Mesothelial cell of epicardium (in vitro differentiated cells): ENCODE results near the gene INHBE. TPM values are rescaled to one million over a fixed set of nuclear protein-coding genes. Genes with fewer than 3 reads are reported as not detected.
"Not testable (repeated sequence)": the region's sequence is repeated elsewhere in the genome, so short reads cannot be mapped to it uniquely, and the experiment has no call there.

Experiments used
- DNase-seq, 2 experiments: peaks; one replicate each; pipeline ENCODE4 v3.0.0; 2021; ENCODE audit warnings: low spot score in 2 of 2; ENCODE audit not compliant: unreplicated experiment in 2 of 2
- H3K27ac Mint-ChIP-seq: 2 replicates; pipeline ENCODE4 v1.8.0; 2021; ENCODE audit warnings: mixed read lengths
- H3K27me3 Mint-ChIP-seq: 2 replicates; pipeline ENCODE4 v1.8.0; 2021; ENCODE audit warnings: low read depth, mixed read lengths
- H3K36me3 Mint-ChIP-seq: 2 replicates; pipeline ENCODE4 v1.8.0; 2021; ENCODE audit warnings: mixed read lengths
- H3K4me1 Mint-ChIP-seq: 2 replicates; pipeline ENCODE4 v1.8.0; 2021; ENCODE audit warnings: mixed read lengths
- H3K4me3 Mint-ChIP-seq: 2 replicates; pipeline ENCODE4 v1.8.0; 2021; ENCODE audit warnings: mild to moderate bottlenecking, moderate library complexity, mixed read lengths
- H3K9me3 Mint-ChIP-seq: 2 replicates; pipeline ENCODE4 v1.8.0; 2021; ENCODE audit warnings: mixed read lengths
- CTCF ChIP-seq: fragments of 200-600 bp; sonication (generic); IDR thresholded peaks from one replicate; pipeline ENCODE4 v1.5.0; 2021; ENCODE audit warnings: antibody characterized with exemption; ENCODE audit not compliant: unreplicated experiment
- total RNA-seq: library from RNA; stranded (reverse); gene quantifications from 3 replicates; pipeline ENCODE4 v1.2.1, GENCODE V29; 2021

The INHBE gene, protein sequence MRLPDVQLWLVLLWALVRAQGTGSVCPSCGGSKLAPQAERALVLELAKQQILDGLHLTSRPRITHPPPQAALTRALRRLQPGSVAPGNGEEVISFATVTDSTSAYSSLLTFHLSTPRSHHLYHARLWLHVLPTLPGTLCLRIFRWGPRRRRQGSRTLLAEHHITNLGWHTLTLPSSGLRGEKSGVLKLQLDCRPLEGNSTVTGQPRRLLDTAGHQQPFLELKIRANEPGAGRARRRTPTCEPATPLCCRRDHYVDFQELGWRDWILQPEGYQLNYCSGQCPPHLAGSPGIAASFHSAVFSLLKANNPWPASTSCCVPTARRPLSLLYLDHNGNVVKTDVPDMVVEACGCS
- total RNA-seq, result 0.09 TPM in 1 of 3 replicates, not detected in the others

GRCh38 chr12:57454566-57455373 lies at the start of gene INHBE:
TSS of gene INHBE (plus strand) at chr12:57455307. CDS start at chr12:57455537, 230 bp downstream.
- H3K4me1 Mint-ChIP-seq, result peaks cover 17% of the 10 kb centered on the region
- H3K27ac Mint-ChIP-seq, result no peak within 1 kb of the TSS
- no peak for TF ChIP-seq CTCF
- peaks cover 14% of the 10 kb centered on the region for H3K27me3 Mint-ChIP-seq
- no peaks in the 10 kb centered on the region for H3K9me3 Mint-ChIP-seq
- H3K4me3 Mint-ChIP-seq, result peak within 1 kb of the TSS; percentile 20
- DNase-seq, result no peak
- no peaks in the 10 kb centered on the region for H3K36me3 Mint-ChIP-seq

- Mint-ChIP-seq H3K4me1 (peaks cover 4% of the 10 kb centered on the region), H3K4me3 (no peak overlapping the region), H3K36me3 (peaks cover 3% of the 10 kb centered on the region), H3K27ac (no peak overlapping the region), H3K27me3 (no peaks in the 10 kb centered on the region), H3K9me3 (no peaks in the 10 kb centered on the region)
- no peak for DNase-seq
- no peak for TF ChIP-seq CTCF
Observed at GRCh38 chr12:57410534-57410933, 44.6 kb upstream of the INHBE start.

DNA sequence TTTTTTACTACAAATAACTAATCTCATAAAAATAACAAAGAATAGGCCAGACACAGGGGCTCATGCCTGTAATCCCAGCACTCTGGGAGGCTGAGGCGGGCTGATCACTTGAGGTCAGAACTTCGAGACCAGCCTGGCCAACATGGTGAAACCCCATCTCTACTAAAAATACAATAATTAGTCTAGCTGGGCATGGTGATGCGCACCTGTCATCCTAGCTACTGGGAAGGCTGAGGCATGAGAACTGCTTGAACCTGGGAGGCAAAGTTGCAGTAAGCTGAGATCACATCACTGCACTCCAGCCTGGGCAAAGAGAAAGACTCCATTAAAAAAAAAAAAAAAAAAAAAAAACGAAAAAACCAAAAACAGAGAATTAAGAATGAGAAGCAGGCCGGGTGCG lies 40.9 kb upstream of the INHBE start:
- H3K27me3 Mint-ChIP-seq, DNase-seq, H3K4me1 Mint-ChIP-seq, H3K9me3 Mint-ChIP-seq, H3K4me3 Mint-ChIP-seq, H3K27ac Mint-ChIP-seq, H3K36me3 Mint-ChIP-seq: not testable (repeated sequence)

GRCh38 chr12:57415088-57415487 lies 40.0 kb upstream of the INHBE start:
- Mint-ChIP-seq H3K27me3 (no peaks in the 10 kb centered on the region), H3K36me3 (peaks cover 4% of the 10 kb centered on the region), H3K4me3 (no peak overlapping the region), H3K4me1 (peaks cover 5% of the 10 kb centered on the region), H3K9me3 (no peaks in the 10 kb centered on the region), H3K27ac (no peak overlapping the region)
- no peak for TF ChIP-seq CTCF
- no peak for DNase-seq

DNA sequence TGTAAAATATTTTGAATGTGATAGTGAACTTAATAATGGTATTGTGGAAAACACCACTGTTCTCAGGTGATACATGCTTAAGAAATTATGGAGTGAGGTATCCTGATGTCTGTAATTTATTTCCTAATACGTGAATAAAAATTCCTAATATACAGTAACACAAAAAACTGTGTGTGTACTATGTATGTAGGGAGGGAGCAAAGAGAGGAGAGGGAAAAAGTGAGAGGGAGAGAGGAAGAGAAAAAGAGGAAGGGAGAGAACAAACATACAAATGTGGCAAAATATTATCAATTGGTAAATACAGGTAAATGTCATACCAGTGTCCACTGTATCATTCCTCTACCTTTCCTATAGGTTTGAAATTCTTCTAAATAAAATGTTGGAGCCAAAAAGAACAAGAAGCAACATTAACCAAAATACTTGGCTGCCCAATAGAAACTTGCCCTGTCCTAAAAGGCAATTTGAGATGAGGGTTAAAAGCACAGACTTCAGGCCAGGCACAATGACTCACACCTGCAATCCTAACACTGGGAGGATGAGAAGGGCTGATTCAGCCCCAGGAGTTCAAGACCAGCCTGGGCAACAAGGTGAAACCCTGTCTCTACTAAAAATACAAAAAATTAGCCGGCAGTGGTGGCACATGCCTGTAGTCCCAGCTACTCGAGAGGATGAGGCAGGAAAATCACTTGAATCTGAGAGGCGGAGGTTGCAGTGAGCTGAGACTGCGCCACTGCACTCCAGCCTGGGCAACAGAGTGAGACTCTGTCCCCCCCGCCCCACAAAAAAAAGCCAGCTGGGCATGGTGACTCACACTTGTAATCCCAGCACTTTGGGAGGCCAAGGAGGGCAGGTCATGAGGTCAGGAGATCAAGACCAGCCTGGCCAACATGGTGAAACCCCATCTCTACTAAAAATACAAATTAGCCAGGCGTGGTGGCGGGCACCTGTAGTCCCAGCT lies 38.8 kb upstream of the INHBE start:
- Mint-ChIP-seq H3K4me3 (no peak overlapping the region), H3K4me1 (peaks cover 5% of the 10 kb centered on the region), H3K27me3 (no peaks in the 10 kb centered on the region), H3K9me3 (no peaks in the 10 kb centered on the region), H3K36me3 (peaks cover 4% of the 10 kb centered on the region), H3K27ac (peak overlapping the region; percentile 31)
- TF ChIP-seq CTCF, result no peak
- no peak for DNase-seq
